SK-N-SH treated with all-trans-retinoic acid at 6 μM for 48 hours (cell line): Measurements from ENCODE around the gene RAB27A.

Experiments
- ATAC-seq: fragments of 200-7000 bp; cut with Tn5 transposase; 3 replicates; pipeline ENCODE4 v1.9.1; 2020; ENCODE audit warnings: mild to moderate bottlenecking, moderate library complexity
- ARNTL ChIP-seq: fragments of 450-650 bp; formaldehyde crosslinking; IDR thresholded peaks from 2 replicates; pipeline ENCODE4 v1.5.0; 2020; ENCODE audit warnings: low read depth, mild to moderate bottlenecking, moderate library complexity, borderline replicate concordance
- BACH2 ChIP-seq: fragments of 250-450 bp; sonication (Bioruptor Pico); IDR thresholded peaks from 2 replicates; pipeline ENCODE4 v1.9.0; 2021; ENCODE audit warnings: mild to moderate bottlenecking, borderline replicate concordance
- CREB5 ChIP-seq: fragments of 250-450 bp; sonication (Bioruptor Pico); IDR thresholded peaks from 2 replicates; pipeline ENCODE4 v1.5.1; 2020; ENCODE audit warnings: low read depth, mild to moderate bottlenecking, moderate library complexity
- CSDC2 ChIP-seq: fragments of 250-450 bp; sonication (Bioruptor Pico); IDR thresholded peaks from 2 replicates; pipeline ENCODE4 v1.5.0; 2020; ENCODE audit warnings: mild to moderate bottlenecking, moderate library complexity
- CSRNP3 ChIP-seq: fragments of 250-450 bp; sonication (Bioruptor Pico); IDR thresholded peaks from 2 replicates; pipeline ENCODE4 v1.5.1; 2021; ENCODE audit warnings: mild to moderate bottlenecking, moderate library complexity
- ESRRG ChIP-seq: fragments of 250-450 bp; sonication (Bioruptor Pico); IDR thresholded peaks from 2 replicates; pipeline ENCODE4 v1.6.1; 2021; ENCODE audit warnings: mild to moderate bottlenecking
- GLIS3 ChIP-seq: fragments of 250-450 bp; sonication (Bioruptor Pico); IDR thresholded peaks from 2 replicates; pipeline ENCODE4 v1.5.0; 2020; ENCODE audit warnings: mild to moderate bottlenecking, moderate library complexity
- ISL1 ChIP-seq: fragments of 250-450 bp; sonication (Bioruptor Pico); IDR thresholded peaks from 2 replicates; pipeline ENCODE4 v2.1.2; 2022; ENCODE audit warnings: mild to moderate bottlenecking, moderate library complexity
- OSR1 ChIP-seq: fragments of 250-450 bp; sonication (Bioruptor Pico); IDR thresholded peaks from 2 replicates; pipeline ENCODE4 v1.8.0; 2022; ENCODE audit warnings: moderate library complexity, mild to moderate bottlenecking, inconsistent platforms
- PATZ1 ChIP-seq: fragments of 250-450 bp; sonication (Bioruptor Pico); IDR thresholded peaks from 2 replicates; pipeline ENCODE4 v1.8.0; 2020; ENCODE audit warnings: mild to moderate bottlenecking, moderate library complexity, borderline replicate concordance
- POU6F1 ChIP-seq: fragments of 250-450 bp; sonication (Bioruptor Pico); IDR thresholded peaks from 2 replicates; pipeline ENCODE4 v1.8.0; 2021; ENCODE audit warnings: low read depth, mild to moderate bottlenecking, moderate library complexity, borderline replicate concordance
- PPARA ChIP-seq: fragments of 250-450 bp; sonication (Bioruptor Pico); IDR thresholded peaks from 2 replicates; pipeline ENCODE4 v1.5.0; 2020; ENCODE audit warnings: mild to moderate bottlenecking, borderline replicate concordance
- RARB ChIP-seq: fragments of 250-450 bp; sonication (Bioruptor Pico); IDR thresholded peaks from 2 replicates; pipeline ENCODE4 v1.8.0; 2021; ENCODE audit warnings: mild to moderate bottlenecking, moderate library complexity
- SNAI2 ChIP-seq: fragments of 250-450 bp; sonication (Bioruptor Pico); IDR thresholded peaks from 2 replicates; pipeline ENCODE4 v1.5.0; 2020; ENCODE audit warnings: mild to moderate bottlenecking, moderate library complexity
- TCF4 ChIP-seq: fragments of 250-450 bp; sonication (Bioruptor Pico); IDR thresholded peaks from 2 replicates; pipeline ENCODE4 v1.8.0; 2021; ENCODE audit warnings: mild to moderate bottlenecking, moderate library complexity, borderline replicate concordance
- TSHZ2 ChIP-seq: fragments of 250-450 bp; sonication (Bioruptor Pico); IDR thresholded peaks from 2 replicates; pipeline ENCODE4 v1.5.0; 2020; ENCODE audit warnings: mild to moderate bottlenecking, moderate library complexity
- ZC3H10 ChIP-seq: fragments of 250-450 bp; sonication (Bioruptor Pico); IDR thresholded peaks from 2 replicates; pipeline ENCODE4 v1.5.1; 2021; ENCODE audit warnings: mild to moderate bottlenecking, moderate library complexity
- ZFP3 ChIP-seq: fragments of 250-450 bp; sonication (Bioruptor Pico); IDR thresholded peaks from 2 replicates; pipeline ENCODE4 v1.5.0; 2020; ENCODE audit warnings: mild to moderate bottlenecking, moderate library complexity
- ZFP30 ChIP-seq: fragments of 450-650 bp; formaldehyde crosslinking; IDR thresholded peaks from 2 replicates; pipeline ENCODE4 v1.5.0; 2022; ENCODE audit warnings: mild to moderate bottlenecking, moderate library complexity
- ZNF565 ChIP-seq: fragments of 450-650 bp; formaldehyde crosslinking; conservative IDR thresholded peaks from 2 replicates; pipeline ENCODE4 v1.5.0; 2020; ENCODE audit warnings: low read depth, mild to moderate bottlenecking, moderate library complexity
- ZNF70 ChIP-seq: fragments of 450-650 bp; formaldehyde crosslinking; IDR thresholded peaks from 2 replicates; pipeline ENCODE4 v1.5.0; 2020; ENCODE audit warnings: mild to moderate bottlenecking, moderate library complexity
- ZNF8 ChIP-seq: fragments of 450-650 bp; formaldehyde crosslinking; IDR thresholded peaks from 2 replicates; pipeline ENCODE4 v1.5.0; 2020; ENCODE audit warnings: mild to moderate bottlenecking, moderate library complexity

The RAB27A gene

GRCh38 chr15:55224892-55225291 is 64.7 kb downstream of the RAB27A start:
- TF ChIP-seq ZNF70 (no peak), ZFP30 (CRISPR knock-in tag) (no peak), ZFP3 (CRISPR knock-in tag) (no peak), SNAI2 (CRISPR knock-in tag) (no peak), ZC3H10 (CRISPR knock-in tag) (no peak), GLIS3 (CRISPR knock-in tag) (no peak), TSHZ2 (CRISPR knock-in tag) (no peak), ESRRG (CRISPR knock-in tag) (no peak), ZNF8 (no peak), CSDC2 (CRISPR knock-in tag) (no peak), ISL1 (CRISPR knock-in tag) (no peak), POU6F1 (no peak), CREB5 (CRISPR knock-in tag) (no peak), ZNF565 (CRISPR knock-in tag) (no peak)
- TF ChIP-seq, all 23 proteins: peak for 0
- ATAC-seq = no peak

GRCh38 chr15:55222588-55222987 is 67.0 kb downstream of the RAB27A start:
- no peak for ATAC-seq
- TF ChIP-seq ISL1 (CRISPR knock-in tag) (no peak), ZFP30 (CRISPR knock-in tag) (no peak), CSDC2 (CRISPR knock-in tag) (no peak), GLIS3 (CRISPR knock-in tag) (no peak), PATZ1 (no peak), CSRNP3 (CRISPR knock-in tag) (no peak), SNAI2 (CRISPR knock-in tag) (no peak), ZFP3 (CRISPR knock-in tag) (no peak)
- TF ChIP-seq, all 23 proteins: peak for 0

GRCh38 chr15:55221090-55222011 is 68.3 kb downstream of the RAB27A start:
- peak; percentile 50; the same call in 2 of the 3 replicates for ATAC-seq
- no peak for TF ChIP-seq TCF4 (CRISPR knock-in tag)
- no peak for TF ChIP-seq ZC3H10 (CRISPR knock-in tag)
- TF ChIP-seq ZFP30 (CRISPR knock-in tag) = no peak
- no peak for TF ChIP-seq ARNTL
- no peak for TF ChIP-seq OSR1 (CRISPR knock-in tag)
- TF ChIP-seq POU6F1 = no peak
- TF ChIP-seq BACH2 (CRISPR knock-in tag) = no peak
- TF ChIP-seq CREB5 (CRISPR knock-in tag) = no peak
- no peak for TF ChIP-seq RARB
- TF ChIP-seq ZNF565 (CRISPR knock-in tag) = no peak
- no peak for TF ChIP-seq PPARA (CRISPR knock-in tag)
- no peak for TF ChIP-seq ZFP3 (CRISPR knock-in tag)
- TF ChIP-seq PATZ1 = no peak
- TF ChIP-seq ZNF8 = no peak
- TF ChIP-seq ZNF70 = no peak
